Lung (tissue), 12 donors: ENCODE results near the gene NCOA1. TPM values are rescaled to one million over a fixed set of nuclear protein-coding genes. Genes with fewer than 3 reads are reported as not detected.

ENCODE experiments used
- ATAC-seq: fragments of 200-7000 bp; cut with Tn5 transposase; one replicate; pipeline ENCODE4 v1.9.1; 2020; ENCODE audit warnings: moderate number of reproducible peaks; ENCODE audit not compliant: insufficient read depth, low FRiP score
- DNase-seq, 3 donors: peaks; one replicate each; pipeline ENCODE4 v3.0.0-alpha.2; 2013 to 2017
- H3K27ac ChIP-seq, 2 donors: one replicate each; pipeline ENCODE4 v1.5.1; 2013; ENCODE audit warnings: mild to moderate bottlenecking in 2 of 2, moderate library complexity in 2 of 2, control low read depth in 1 of 2, inconsistent platforms in 1 of 2, low read depth in 1 of 2, low read length in 1 of 2
- H3K27me3 ChIP-seq, 3 donors: one replicate each; pipeline ENCODE4 v1.5.1; 2013; ENCODE audit warnings: low read length in 2 of 3; ENCODE audit not compliant: control insufficient read depth in 3 of 3, insufficient read depth in 3 of 3
- H3K36me3 ChIP-seq, 4 donors: one replicate each; pipeline ENCODE4 v1.5.1; 2013; ENCODE audit warnings: low read length in 4 of 4, mild to moderate bottlenecking in 1 of 4, moderate library complexity in 1 of 4; ENCODE audit not compliant: control insufficient read depth in 4 of 4, insufficient read depth in 4 of 4
- H3K4me1 ChIP-seq, 5 donors: one replicate each; pipeline ENCODE4 v1.5.1; 2013; ENCODE audit warnings: low read length in 5 of 5, mild to moderate bottlenecking in 2 of 5, moderate library complexity in 1 of 5; ENCODE audit not compliant: control insufficient read depth in 5 of 5, insufficient read depth in 5 of 5
- H3K4me3 ChIP-seq: one replicate; pipeline ENCODE4 v1.5.1; 2013; ENCODE audit warnings: mild to moderate bottlenecking, control low read depth, moderate library complexity
- H3K9ac ChIP-seq, 2 donors: one replicate each; pipeline ENCODE4 v1.5.1; 2013; ENCODE audit warnings: low read length in 2 of 2, control low read depth in 1 of 2; ENCODE audit not compliant: insufficient read depth in 1 of 2
- H3K9me3 ChIP-seq, 4 donors: one replicate each; pipeline ENCODE4 v1.5.1; 2013; ENCODE audit warnings: low read length in 3 of 4, mild to moderate bottlenecking in 1 of 4, moderate library complexity in 1 of 4; ENCODE audit not compliant: control insufficient read depth in 4 of 4, insufficient read depth in 3 of 4
- WGBS, 2 donors: extraction: QIAGEN DNeasy Blood & Tissue Kit; methylation state at CpG; one replicate each; pipeline ENCODE4 v1.1.7; 2013; 5-methylcytosine and 5-hydroxymethylcytosine counted together
- polyA plus RNA-seq, 2 donors: library from polyadenylated mRNA; stranded (reverse); fragments of 200-250 nt; gene quantifications; one replicate each; pipeline ENCODE4 v1.2.1, GENCODE V29; 2013
- total RNA-seq, 2 donors: library from RNA; depleted of rRNA in 1 of 2; stranded (reverse); fragments of >200 nt in 1 of 2; gene quantifications; one replicate each; pipeline ENCODE4 v1.2.1, GENCODE V29; 2014 to 2021
- TF ChIP-seq, protein P1 (sequence below): IDR thresholded peaks from 2 replicates; pipeline ENCODE4 v1.5.1; 2012; ENCODE audit warnings: mild to moderate bottlenecking; ENCODE audit errors: control extremely low read depth, extremely low read depth
- donor health status: control.
- donor health status: control.
- donor health status: Bipolar disorder and iron deficiency.
- donor health status: healthy.
- donor health status: DM: yes; HTN: yes; CAD: no.

NCOA1 gene
- total and polyA plus RNA-seq, 4 donors = 8.3 to 123 (median 27.3) TPM

DNA sequence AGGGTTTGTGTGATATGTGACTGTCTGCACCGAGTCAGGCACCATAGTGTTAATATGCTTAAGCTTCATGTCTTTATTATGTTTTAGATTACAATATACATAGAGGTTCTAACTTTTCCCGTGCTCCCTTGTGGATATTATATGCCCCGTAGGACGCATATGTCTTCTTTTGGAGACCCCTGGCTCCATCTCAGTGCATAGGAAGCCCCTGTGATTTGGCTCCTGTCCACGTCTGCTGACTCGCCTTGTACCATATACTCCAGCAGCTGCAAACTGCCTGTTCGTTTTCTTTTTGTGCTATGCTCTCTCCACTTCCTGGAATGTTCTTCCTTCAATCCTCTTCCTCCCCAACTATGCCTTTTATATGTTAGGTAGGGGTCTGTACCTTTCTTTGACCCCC, 191.2 kb downstream of the NCOA1 start:
- ATAC-seq (no peak), DNase-seq (peak; percentile 20 to 68 (median 64))
- TF ChIP-seq, protein P1, sequence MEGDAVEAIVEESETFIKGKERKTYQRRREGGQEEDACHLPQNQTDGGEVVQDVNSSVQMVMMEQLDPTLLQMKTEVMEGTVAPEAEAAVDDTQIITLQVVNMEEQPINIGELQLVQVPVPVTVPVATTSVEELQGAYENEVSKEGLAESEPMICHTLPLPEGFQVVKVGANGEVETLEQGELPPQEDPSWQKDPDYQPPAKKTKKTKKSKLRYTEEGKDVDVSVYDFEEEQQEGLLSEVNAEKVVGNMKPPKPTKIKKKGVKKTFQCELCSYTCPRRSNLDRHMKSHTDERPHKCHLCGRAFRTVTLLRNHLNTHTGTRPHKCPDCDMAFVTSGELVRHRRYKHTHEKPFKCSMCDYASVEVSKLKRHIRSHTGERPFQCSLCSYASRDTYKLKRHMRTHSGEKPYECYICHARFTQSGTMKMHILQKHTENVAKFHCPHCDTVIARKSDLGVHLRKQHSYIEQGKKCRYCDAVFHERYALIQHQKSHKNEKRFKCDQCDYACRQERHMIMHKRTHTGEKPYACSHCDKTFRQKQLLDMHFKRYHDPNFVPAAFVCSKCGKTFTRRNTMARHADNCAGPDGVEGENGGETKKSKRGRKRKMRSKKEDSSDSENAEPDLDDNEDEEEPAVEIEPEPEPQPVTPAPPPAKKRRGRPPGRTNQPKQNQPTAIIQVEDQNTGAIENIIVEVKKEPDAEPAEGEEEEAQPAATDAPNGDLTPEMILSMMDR = no peak
- Histone ChIP-seq H3K27ac (no peak overlapping the region), H3K27me3 (no peaks in the 10 kb centered on the region), H3K36me3 (peaks cover 0 to 14% (median 9%) of the 10 kb centered on the region in 4 donors), H3K4me1 (peaks cover 0 to 4% (median 0%) of the 10 kb centered on the region in 5 donors), H3K9ac (peak overlapping the region in 1 of 2 donors; percentile 28), H3K9me3 (no peaks in the 10 kb centered on the region), H3K4me3 (no peak overlapping the region)
- WGBS, 2 donors = 73 to 79% methylated on average over 7 of the region's 7 CpGs

DNA sequence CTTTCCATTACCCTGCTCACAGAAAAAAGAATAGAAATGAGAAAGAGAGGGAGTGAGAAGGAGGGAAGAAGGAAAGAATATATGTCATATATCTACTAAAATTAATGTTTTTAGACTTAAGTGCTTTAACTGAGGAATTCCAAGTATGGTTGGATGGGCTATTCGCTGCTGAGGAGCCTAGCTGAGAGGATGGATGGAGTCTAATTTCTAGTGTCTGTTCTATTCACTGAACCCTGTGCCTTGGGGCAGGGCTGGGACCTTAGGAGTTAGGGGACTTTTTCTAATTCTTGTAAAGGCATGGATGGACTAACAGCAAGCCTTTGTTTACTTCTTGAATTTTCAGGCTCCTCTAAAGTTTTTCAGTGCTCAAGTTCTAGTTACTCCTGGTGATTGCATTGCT, 192.4 kb downstream of the NCOA1 start:
- 92 to 98% methylated on average over 1 of the region's 1 CpG for WGBS, 2 donors
- Histone ChIP-seq H3K9me3 (no peaks in the 10 kb centered on the region), H3K36me3 (peaks cover 4 to 13% (median 7%) of the 10 kb centered on the region in 4 donors), H3K27me3 (no peaks in the 10 kb centered on the region), H3K9ac (no peak overlapping the region), H3K4me1 (peaks cover 0 to 4% (median 0%) of the 10 kb centered on the region in 5 donors), H3K27ac (no peak overlapping the region), H3K4me3 (no peak overlapping the region)
- DNase-seq = no peak
- TF ChIP-seq, protein P1 = no peak
- no peak for ATAC-seq

DNA sequence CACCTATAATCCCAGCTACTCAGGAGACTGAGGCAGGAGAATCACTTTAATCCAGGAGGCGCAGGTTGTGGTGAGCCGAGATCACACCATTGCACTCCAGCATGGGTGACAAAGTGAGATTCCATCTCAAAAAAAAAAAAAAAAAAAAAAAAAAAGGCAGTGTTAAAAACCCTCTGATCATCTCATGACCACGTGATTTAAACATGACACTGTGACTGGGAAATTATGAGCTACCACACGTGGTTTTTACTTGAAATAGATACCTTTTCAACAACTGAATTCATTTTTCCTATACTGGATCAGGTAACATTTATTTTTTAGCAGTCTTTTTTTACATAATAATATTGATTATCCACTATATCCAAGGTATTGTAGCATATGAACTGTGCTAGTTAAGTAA, 199.5 kb downstream of the NCOA1 start:
- ATAC-seq = no peak
- Histone ChIP-seq H3K9me3 (no peaks in the 10 kb centered on the region), H3K9ac (no peak overlapping the region), H3K27me3 (no peaks in the 10 kb centered on the region), H3K36me3 (peaks cover 0 to 4% (median 1%) of the 10 kb centered on the region in 4 donors), H3K27ac (no peak overlapping the region), H3K4me1 (peaks cover 0 to 10% (median 5%) of the 10 kb centered on the region in 5 donors), H3K4me3 (no peak overlapping the region)
- TF ChIP-seq, protein P1 = no peak
- WGBS, 2 donors = 93 to 96% methylated on average over 4 of the region's 4 CpGs
- no peak for DNase-seq

DNA sequence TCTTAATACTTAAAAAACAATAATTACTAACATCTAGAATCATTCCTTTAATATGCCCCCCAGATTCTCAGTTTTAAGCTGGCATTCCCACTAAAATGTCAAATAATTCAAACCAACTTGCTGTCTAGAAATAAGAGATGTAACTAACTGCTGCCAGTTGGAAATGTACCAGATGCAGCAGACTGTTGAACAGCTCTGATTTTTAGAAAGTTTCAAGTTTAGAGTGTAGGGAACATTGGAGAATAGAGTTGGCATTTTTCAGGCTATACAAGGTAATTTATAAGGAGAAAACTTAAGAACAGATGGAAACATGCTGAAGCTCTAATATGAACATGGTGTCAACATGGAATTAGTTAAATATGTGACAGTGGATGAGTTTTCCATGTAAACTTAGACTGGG, 200.8 kb downstream of the NCOA1 start:
- TF ChIP-seq, protein P1 = no peak
- Histone ChIP-seq H3K4me1 (peaks cover 0 to 10% (median 5%) of the 10 kb centered on the region in 5 donors), H3K9me3 (no peaks in the 10 kb centered on the region), H3K36me3 (peaks cover 0 to 4% (median 1%) of the 10 kb centered on the region in 4 donors), H3K27ac (no peak overlapping the region), H3K9ac (no peak overlapping the region), H3K4me3 (no peak overlapping the region), H3K27me3 (no peaks in the 10 kb centered on the region)
- ATAC-seq = no peak
- peak in 2 of 3 donors; percentile 48 to 59 for DNase-seq
